Mammary epithelial cell (primary cell): ENCODE results near the gene BRI3BP.

Experiments
- CTCF ChIP-seq, 2 donors: IDR thresholded peaks in 1 of 2; conservative IDR thresholded peaks in 1 of 2; 2 replicates each; pipeline ENCODE4 v1.5.1; 2011 to 2012; ENCODE audit warnings: inconsistent platforms in 2 of 2, low read length in 2 of 2, mild to moderate bottlenecking in 2 of 2, control low read depth in 1 of 2, low read depth in 1 of 2; ENCODE audit not compliant: insufficient read depth in 1 of 2; ENCODE audit errors: extremely low read depth in 1 of 2
- EZH2 ChIP-seq: IDR thresholded peaks from 2 replicates; pipeline ENCODE4 v1.6.1; 2012; ENCODE audit warnings: low read length, inconsistent platforms, borderline replicate concordance

- TF ChIP-seq CTCF (conservative IDR thresholded peaks at IDR 0.05 in 1 of 2, IDR thresholded peaks at IDR 0.05 in 1 of 2; ENCODE audit: extremely low read depth in 1 of 2, insufficient read depth in 1 of 2, low read depth in 1 of 2, low read length in 2 of 2): no peak
- no peak for TF ChIP-seq EZH2
Observed at GRCh38 chr12:124980098-124980892, 13.2 kb upstream of the BRI3BP start.
